H9 (cell line): ENCODE measurements around the gene ZMYND12. TPM values are rescaled to one million over a fixed set of nuclear protein-coding genes. Genes with fewer than 3 reads are reported as not detected.
A peak's percentile ranks its signal among the peaks of the same experiment; 100 is the strongest.

Source experiments
- DNase-seq: peaks from one replicate; pipeline ENCODE4 v3.0.0-alpha.2; 2017
- H2AFZ ChIP-seq: one replicate; pipeline ENCODE4 v1.6.1; 2013; ENCODE audit warnings: mild to moderate bottlenecking, low read length, control low read depth, moderate library complexity
- H2AK5ac ChIP-seq: 2 replicates; pipeline ENCODE4 v1.6.1; 2013; ENCODE audit warnings: low read length, control low read depth, mixed read lengths; ENCODE audit not compliant: insufficient read length
- H2BK120ac ChIP-seq: one replicate; pipeline ENCODE4 v1.6.1; 2013; ENCODE audit warnings: low read depth, mild to moderate bottlenecking, low read length, control low read depth, inconsistent platforms; ENCODE audit not compliant: poor library complexity, severe bottlenecking
- H2BK12ac ChIP-seq: 2 replicates; pipeline ENCODE4 v1.6.1; 2013; ENCODE audit warnings: low read length, control low read depth, mixed read lengths, low read depth; ENCODE audit not compliant: insufficient read length
- H2BK15ac ChIP-seq: 2 replicates; pipeline ENCODE4 v1.6.1; 2013; ENCODE audit warnings: low read depth, low read length, control low read depth
- H2BK20ac ChIP-seq: one replicate; pipeline ENCODE4 v1.6.1; 2013; ENCODE audit warnings: low read depth, mild to moderate bottlenecking, low read length, control low read depth, inconsistent platforms; ENCODE audit not compliant: poor library complexity, severe bottlenecking
- H2BK5ac ChIP-seq: 2 replicates; pipeline ENCODE4 v1.6.1; 2013; ENCODE audit warnings: low read length, control low read depth, mixed read lengths; ENCODE audit not compliant: insufficient read length
- H3K14ac ChIP-seq: 2 replicates; pipeline ENCODE4 v1.6.1; 2013; ENCODE audit warnings: low read length, control low read depth; ENCODE audit not compliant: insufficient read depth
- H3K18ac ChIP-seq: 2 replicates; pipeline ENCODE4 v1.6.1; 2013; ENCODE audit warnings: low read depth, mild to moderate bottlenecking, mixed read lengths, low read length, control low read depth; ENCODE audit not compliant: insufficient read length
- H3K23ac ChIP-seq: 2 replicates; pipeline ENCODE4 v1.6.1; 2013; ENCODE audit warnings: low read length, control low read depth, mixed read lengths, low read depth; ENCODE audit not compliant: insufficient read length
- H3K23me2 ChIP-seq: 2 replicates; pipeline ENCODE4 v1.6.1; 2013; ENCODE audit warnings: low read depth, mild to moderate bottlenecking, mixed read lengths, low read length, control low read depth; ENCODE audit not compliant: insufficient read length, poor library complexity, severe bottlenecking
- H3K27ac ChIP-seq: 2 replicates; pipeline ENCODE4 v1.5.1; 2013; ENCODE audit warnings: low read length, control low read depth, mixed read lengths, low read depth; ENCODE audit not compliant: insufficient read length
- H3K27me3 ChIP-seq: 2 replicates; pipeline ENCODE4 v1.6.1; 2013; ENCODE audit warnings: low read length, control low read depth, inconsistent platforms; ENCODE audit not compliant: insufficient read depth
- H3K4ac ChIP-seq: 2 replicates; pipeline ENCODE4 v1.6.1; 2013; ENCODE audit warnings: low read depth, mild to moderate bottlenecking, control low read depth, inconsistent platforms, low read length, moderate library complexity
- H3K4me1 ChIP-seq: 2 replicates; pipeline ENCODE4 v1.6.1; 2013; ENCODE audit warnings: low read length, control low read depth, inconsistent platforms; ENCODE audit not compliant: insufficient read depth
- H3K4me2 ChIP-seq: 2 replicates; pipeline ENCODE4 v1.6.1; 2013; ENCODE audit warnings: low read length, control low read depth, mixed read lengths; ENCODE audit not compliant: insufficient read length, insufficient read depth
- H3K56ac ChIP-seq: 2 replicates; pipeline ENCODE4 v1.6.1; 2013; ENCODE audit warnings: low read depth, mild to moderate bottlenecking, mixed read lengths, low read length, control low read depth; ENCODE audit not compliant: insufficient read length
- H3K79me1 ChIP-seq: 2 replicates; pipeline ENCODE4 v1.6.1; 2013; ENCODE audit warnings: low read depth, mild to moderate bottlenecking, moderate library complexity, low read length, control low read depth, inconsistent platforms; ENCODE audit not compliant: insufficient read depth, poor library complexity, severe bottlenecking
- H3K79me2 ChIP-seq: 2 replicates; pipeline ENCODE4 v1.6.1; 2013; ENCODE audit warnings: low read length, control low read depth, inconsistent platforms; ENCODE audit not compliant: insufficient read depth
- H3K9ac ChIP-seq: 2 replicates; pipeline ENCODE4 v1.6.1; 2013; ENCODE audit warnings: low read length, control low read depth, mixed read lengths; ENCODE audit not compliant: insufficient read length; ENCODE audit errors: extremely low read depth
- H3K9me3 ChIP-seq: one replicate; pipeline ENCODE4 v1.6.1; 2013; ENCODE audit warnings: low read depth, low read length, inconsistent platforms; ENCODE audit not compliant: control insufficient read depth
- H3T11ph ChIP-seq: one replicate; pipeline ENCODE4 v1.6.1; 2013; ENCODE audit warnings: mild to moderate bottlenecking, low read length, control low read depth, inconsistent platforms
- H4K20me1 ChIP-seq: one replicate; pipeline ENCODE4 v1.6.1; 2013; ENCODE audit not compliant: control insufficient read depth, insufficient read length, insufficient read depth
- H4K5ac ChIP-seq: 2 replicates; pipeline ENCODE4 v1.6.1; 2013; ENCODE audit warnings: low read depth, mild to moderate bottlenecking, mixed read lengths, low read length, control low read depth; ENCODE audit not compliant: insufficient read length
- H4K8ac ChIP-seq: replicated peaks from 2 replicates; pipeline ENCODE4 v1.6.1; 2013; ENCODE audit warnings: low read length, control low read depth, mixed read lengths, low read depth; ENCODE audit not compliant: insufficient read length
- H4K91ac ChIP-seq: 2 replicates; pipeline ENCODE4 v1.6.1; 2013; ENCODE audit warnings: low read depth, mild to moderate bottlenecking, moderate library complexity, mixed read lengths, low read length, control low read depth; ENCODE audit not compliant: insufficient read length
- H3K27ac Mint-ChIP-seq, 3 experiments: 2 replicates in 2 of 3; 3 replicates in 1 of 3; pipeline ENCODE4 v1.8.0; 2020 to 2021; ENCODE audit warnings: mixed read lengths in 3 of 3, mild to moderate bottlenecking in 1 of 3, moderate library complexity in 1 of 3
- H3K27me3 Mint-ChIP-seq: 2 replicates; pipeline ENCODE4 v1.8.0; 2021; ENCODE audit warnings: low read depth, mild to moderate bottlenecking, moderate library complexity, mixed read lengths
- H3K36me3 Mint-ChIP-seq, 3 experiments: 2 replicates in 2 of 3; 3 replicates in 1 of 3; pipeline ENCODE4 v1.8.0; 2020 to 2021; ENCODE audit warnings: low read depth in 3 of 3, mixed read lengths in 3 of 3; ENCODE audit not compliant: insufficient read depth in 1 of 3
- H3K4me1 Mint-ChIP-seq, 2 experiments: 2 replicates each; pipeline ENCODE4 v1.8.0; 2020; ENCODE audit warnings: mixed read lengths in 2 of 2
- H3K4me3 Mint-ChIP-seq, 2 experiments: 2 replicates in 1 of 2; 3 replicates in 1 of 2; pipeline ENCODE4 v1.8.0; 2020 to 2021; ENCODE audit warnings: mild to moderate bottlenecking in 2 of 2, mixed read lengths in 2 of 2, moderate library complexity in 1 of 2
- H3K9me3 Mint-ChIP-seq, 2 experiments: 2 replicates in 1 of 2; 3 replicates in 1 of 2; pipeline ENCODE4 v1.8.0; 2020; ENCODE audit warnings: mild to moderate bottlenecking in 2 of 2, mixed read lengths in 2 of 2, moderate library complexity in 1 of 2
- WGBS: extraction: QIAGEN DNeasy Blood & Tissue Kit; methylation state at CpG from one replicate; pipeline ENCODE4 v1.1.7; 2013; ENCODE audit warnings: missing lambda C conversion rate, low lambda C conversion rate, mixed read lengths; ENCODE audit not compliant: insufficient read length; ENCODE audit errors: extremely low coverage; 5-methylcytosine and 5-hydroxymethylcytosine counted together
- total RNA-seq: library from RNA; stranded (reverse); gene quantifications from 2 replicates; pipeline ENCODE4 v1.2.1, GENCODE V29; 2021
- TF ChIP-seq, protein P1 (sequence below): fragments of 200-600 bp; sonication (generic); conservative IDR thresholded peaks from 3 replicates; pipeline ENCODE4 v1.8.0; 2021; ENCODE audit warnings: antibody characterized with exemption, mild to moderate bottlenecking

The ZMYND12 gene
- total RNA-seq, 1 experiment from 2014 or later = 0.42 TPM

DNA sequence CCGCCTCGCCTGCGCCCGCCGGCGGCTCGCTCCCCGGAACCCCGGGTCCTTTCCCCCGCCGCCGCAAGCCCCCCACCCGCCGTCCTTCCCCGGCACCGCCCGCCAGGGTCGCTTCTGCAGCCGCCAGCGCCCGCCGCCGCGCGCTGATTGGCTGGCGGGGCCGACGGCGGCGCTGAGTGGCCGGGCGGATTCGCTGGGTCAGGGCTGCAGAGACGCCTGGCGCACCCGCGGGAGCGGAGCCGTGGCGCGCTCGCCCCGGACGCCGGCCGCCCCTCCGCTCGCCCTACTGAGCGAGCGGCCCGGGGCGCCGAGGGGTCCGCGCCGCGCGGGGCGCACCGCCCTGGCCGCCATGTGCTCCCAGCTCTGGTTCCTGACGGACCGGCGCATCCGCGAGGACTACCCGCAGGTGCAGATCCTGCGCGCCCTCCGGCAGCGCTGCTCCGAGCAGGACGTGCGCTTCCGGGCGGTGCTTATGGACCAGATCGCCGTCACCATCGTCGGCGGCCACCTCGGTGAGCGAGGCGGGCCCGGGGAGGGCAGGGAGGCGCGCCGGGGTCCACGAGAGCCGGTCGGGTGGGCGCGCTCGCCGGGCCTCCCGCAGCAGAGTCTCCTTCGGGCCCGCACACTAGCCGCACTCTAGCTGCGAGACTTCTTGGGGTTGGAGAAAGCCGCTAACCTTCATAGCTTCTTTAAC, 75.1 kb downstream of the ZMYND12 start, which contains the start of gene RIMKLA:
Gene RIMKLA (plus strand): TSS at position 207 of the 694 bp plus-strand sequence. CDS start 143 bp downstream, at position 350.
- Histone ChIP-seq H4K8ac (no peak within 1 kb of the TSS), H4K20me1 (no peaks in the 10 kb centered on the region), H4K91ac (no peak within 1 kb of the TSS), H2AK5ac (no peak within 1 kb of the TSS), H3K9me3 (no peaks in the 10 kb centered on the region), H2BK15ac (no peak within 1 kb of the TSS), H2AFZ (peak within 1 kb of the TSS; percentile 54), H3T11ph (no peak within 1 kb of the TSS), H3K9ac (no peak within 1 kb of the TSS), H3K56ac (no peak within 1 kb of the TSS), H3K4ac (no peak within 1 kb of the TSS), H3K79me1 (no peaks in the 10 kb centered on the region), H3K14ac (no peak within 1 kb of the TSS), H2BK5ac (no peak within 1 kb of the TSS), H3K4me2 (peak within 1 kb of the TSS; percentile 94), H2BK12ac (no peak within 1 kb of the TSS), H4K5ac (no peak within 1 kb of the TSS), H3K79me2 (no peaks in the 10 kb centered on the region), H3K23ac (no peak within 1 kb of the TSS), H3K18ac (no peak within 1 kb of the TSS), H2BK120ac (no peak within 1 kb of the TSS), H2BK20ac (no peak within 1 kb of the TSS), H3K4me1 (no peaks in the 10 kb centered on the region), H3K27ac (no peak within 1 kb of the TSS), H3K23me2 (peaks cover 3% of the 10 kb centered on the region), H3K27me3 (peaks cover 2% of the 10 kb centered on the region; the same call in 1 of the 2 replicates)
- H3K36me3 Mint-ChIP-seq = no peaks in the 10 kb centered on the region
- TF ChIP-seq, protein P1, sequence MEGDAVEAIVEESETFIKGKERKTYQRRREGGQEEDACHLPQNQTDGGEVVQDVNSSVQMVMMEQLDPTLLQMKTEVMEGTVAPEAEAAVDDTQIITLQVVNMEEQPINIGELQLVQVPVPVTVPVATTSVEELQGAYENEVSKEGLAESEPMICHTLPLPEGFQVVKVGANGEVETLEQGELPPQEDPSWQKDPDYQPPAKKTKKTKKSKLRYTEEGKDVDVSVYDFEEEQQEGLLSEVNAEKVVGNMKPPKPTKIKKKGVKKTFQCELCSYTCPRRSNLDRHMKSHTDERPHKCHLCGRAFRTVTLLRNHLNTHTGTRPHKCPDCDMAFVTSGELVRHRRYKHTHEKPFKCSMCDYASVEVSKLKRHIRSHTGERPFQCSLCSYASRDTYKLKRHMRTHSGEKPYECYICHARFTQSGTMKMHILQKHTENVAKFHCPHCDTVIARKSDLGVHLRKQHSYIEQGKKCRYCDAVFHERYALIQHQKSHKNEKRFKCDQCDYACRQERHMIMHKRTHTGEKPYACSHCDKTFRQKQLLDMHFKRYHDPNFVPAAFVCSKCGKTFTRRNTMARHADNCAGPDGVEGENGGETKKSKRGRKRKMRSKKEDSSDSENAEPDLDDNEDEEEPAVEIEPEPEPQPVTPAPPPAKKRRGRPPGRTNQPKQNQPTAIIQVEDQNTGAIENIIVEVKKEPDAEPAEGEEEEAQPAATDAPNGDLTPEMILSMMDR = no peak
- no peak within 1 kb of the TSS for H3K27ac Mint-ChIP-seq
- peak within 1 kb of the TSS; percentile 72 to 85 for H3K4me3 Mint-ChIP-seq
- no peaks in the 10 kb centered on the region for H3K9me3 Mint-ChIP-seq
- no CpG with 5 or more reads among the region's 101 CpGs for WGBS
- DNase-seq = peak; percentile 80
- peaks cover 38% of the 10 kb centered on the region for H3K27me3 Mint-ChIP-seq
- H3K4me1 Mint-ChIP-seq = peaks cover 12 to 13% of the 10 kb centered on the region in 2 experiments

Other genes with a start within 250 kb of the ZMYND12 start
- gene FOXJ3, start 120.8 kb downstream of the ZMYND12 start, total RNA-seq = 45.8 and 49.9 TPM in 2 replicates
- 4.7 and 6.2 TPM in 2 replicates for gene RIMKLA, start 75.2 kb downstream of the ZMYND12 start, total RNA-seq
- gene PPCS, start 521 bp upstream of the ZMYND12 start, total RNA-seq = 36.7 and 37.3 TPM in 2 replicates
- 1.4 and 1.8 TPM in 2 replicates for gene CCDC30, start 7.3 kb upstream of the ZMYND12 start, total RNA-seq
- 87.5 and 89.3 TPM in 2 replicates for gene PPIH, start 202.4 kb upstream of the ZMYND12 start, total RNA-seq
- gene YBX1, start 226.4 kb upstream of the ZMYND12 start, total RNA-seq = 1,019 and 1,029 TPM in 2 replicates